Measurements from ENCODE around the gene EGLN3.

The EGLN3 gene

DNA sequence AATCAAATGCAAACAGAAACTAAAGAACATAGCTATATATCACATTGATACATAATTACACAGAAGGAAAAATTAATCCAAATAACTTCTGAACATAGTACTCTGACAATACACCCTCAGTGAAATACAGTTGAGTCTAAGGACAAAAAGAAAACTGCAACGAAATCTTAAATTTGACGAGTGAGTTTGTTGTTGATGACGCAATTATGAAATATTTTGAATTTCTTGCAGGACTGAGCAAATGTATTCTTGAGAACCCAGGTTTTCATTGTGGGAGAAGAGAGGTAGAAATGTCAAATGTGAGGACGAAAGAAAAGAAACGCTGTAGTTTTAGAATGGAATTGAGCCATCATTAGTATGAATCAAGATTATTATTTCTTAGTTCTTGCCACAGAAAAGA lies 46.3 kb downstream of the EGLN3 start:
- no peak for DNase-seq (ENCODE audit: insufficient read length, low spot score)
- no peak for TF ChIP-seq CTCF (IDR thresholded peaks at IDR 0.05; ENCODE audit: insufficient read depth, missing control alignments)
- FAIRE-seq: no peak

DNA sequence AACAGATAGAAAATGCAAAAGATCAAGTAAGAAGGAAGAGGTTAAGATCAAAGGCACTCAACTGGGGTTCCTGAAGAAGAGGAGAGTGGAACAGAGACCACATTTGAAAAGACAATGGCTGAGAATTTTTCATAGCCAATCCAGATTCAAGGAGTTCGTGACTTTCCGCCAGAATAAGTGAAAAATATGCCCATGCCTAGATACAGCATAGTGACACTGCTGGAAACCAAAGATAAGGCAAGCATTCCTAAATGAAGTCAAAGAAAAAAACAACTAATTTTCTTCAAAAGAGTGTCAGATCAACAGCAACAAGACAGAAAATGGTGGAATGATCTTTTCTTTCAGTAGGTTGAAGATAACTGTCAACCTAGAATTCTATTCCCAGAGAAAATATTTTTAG lies 47.5 kb downstream of the EGLN3 start:
- DNase-seq (ENCODE audit: insufficient read length, low spot score) (no peak), FAIRE-seq (no peak)
- TF ChIP-seq CTCF (IDR thresholded peaks at IDR 0.05; ENCODE audit: insufficient read depth, missing control alignments): no peak

GRCh38 chr14:33902363-33902762 lies 48.5 kb downstream of the EGLN3 start:
- TF ChIP-seq CTCF (IDR thresholded peaks at IDR 0.05; ENCODE audit: insufficient read depth, missing control alignments): no peak
- DNase-seq (ENCODE audit: insufficient read length, low spot score) (no peak), FAIRE-seq (no peak)

- FAIRE-seq (no peak), DNase-seq (ENCODE audit: insufficient read length, low spot score) (no peak)
- no peak for TF ChIP-seq CTCF (IDR thresholded peaks at IDR 0.05; ENCODE audit: insufficient read depth, missing control alignments)
Measured at GRCh38 chr14:33901426-33902155, 49.3 kb downstream of the EGLN3 start.

GRCh38 chr14:33900706-33901105 lies 50.2 kb downstream of the EGLN3 start:
- DNase-seq (ENCODE audit: insufficient read length, low spot score): no peak
- no peak for FAIRE-seq
- no peak for TF ChIP-seq CTCF (IDR thresholded peaks at IDR 0.05; ENCODE audit: insufficient read depth, missing control alignments)

GRCh38 chr14:33899723-33900341 lies 51.0 kb downstream of the EGLN3 start:
- no peak for FAIRE-seq
- TF ChIP-seq CTCF (IDR thresholded peaks at IDR 0.05; ENCODE audit: insufficient read depth, missing control alignments): no peak
- DNase-seq (ENCODE audit: insufficient read length, low spot score): no peak

DNA sequence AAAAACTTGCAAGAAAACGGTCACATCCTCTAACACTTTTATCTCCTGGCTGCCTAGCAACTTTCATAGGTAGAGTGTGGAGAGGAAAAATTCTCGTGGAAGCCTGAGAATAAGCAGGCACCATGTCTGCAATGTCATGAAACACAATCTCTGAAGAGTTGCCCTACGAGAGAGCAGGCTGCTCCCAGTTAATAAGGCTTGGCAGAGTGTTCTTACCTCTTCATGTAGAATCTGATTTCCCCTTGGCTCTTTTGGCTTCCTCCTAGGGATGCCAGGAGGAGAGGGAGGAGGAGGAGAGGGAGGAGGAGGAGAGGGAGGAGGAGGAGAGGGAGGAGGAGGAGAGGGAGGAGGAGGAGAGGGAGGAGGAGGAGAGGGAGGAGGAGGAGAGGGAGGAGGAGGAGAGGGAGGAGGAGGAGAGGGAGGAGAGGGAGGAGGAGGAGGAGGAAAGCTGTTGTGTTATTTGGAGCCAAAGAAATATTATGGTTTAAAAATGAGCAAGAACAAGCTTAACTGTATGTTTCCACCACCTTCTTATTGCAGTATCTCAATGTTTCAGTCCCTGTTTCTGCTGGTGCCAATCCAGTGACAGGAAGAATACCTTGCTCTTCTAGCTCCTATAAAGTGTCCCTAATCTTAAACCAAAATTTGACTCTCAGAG lies 52.9 kb downstream of the EGLN3 start:
- DNase-seq (ENCODE audit: insufficient read length, low spot score): no peak
- TF ChIP-seq CTCF (IDR thresholded peaks at IDR 0.05; ENCODE audit: insufficient read depth, missing control alignments): no peak
- no peak for FAIRE-seq

All from D721Med (cell line).